Measurements from ENCODE around the gene TSPO. TPM values are rescaled to one million over a fixed set of nuclear protein-coding genes. Genes with fewer than 3 reads are reported as not detected.

Gene TSPO
- total RNA-seq, 1 donor from 2014 or later, result 1.6 TPM

- H3K36me3 ChIP-seq, result no peaks in the 10 kb centered on the region
- no peaks in the 10 kb centered on the region for H3K9me3 ChIP-seq (ENCODE audit: low read depth)
- H4K20me1 ChIP-seq (ENCODE audit: low read depth), result no peaks in the 10 kb centered on the region
- peaks cover 2% of the 10 kb centered on the region for H3K27me3 Mint-ChIP-seq (ENCODE audit: insufficient read depth, low read depth)
- H3K27ac Mint-ChIP-seq, result peak overlapping the region; percentile 29
- H3K4me1 ChIP-seq, result peaks cover 2% of the 10 kb centered on the region
- TF ChIP-seq CTCF (IDR thresholded peaks at IDR 0.05) (no peak), EZH2phosphoT487 (IDR thresholded peaks at IDR 0.05) (no peak), EZH2 (IDR thresholded peaks at IDR 0.05) (no peak)
- no peaks in the 10 kb centered on the region for H3K79me2 ChIP-seq (ENCODE audit: low read depth)
- H2AFZ ChIP-seq (replicated peaks), result no peak overlapping the region
- H3K4me3 Mint-ChIP-seq, result no peak overlapping the region
- no peaks in the 10 kb centered on the region for H3K36me3 Mint-ChIP-seq
- no peak for DNase-seq (ENCODE audit: low spot score)
- H3F3A ChIP-seq (ENCODE audit: low read depth), result no peaks in the 10 kb centered on the region
- no peak overlapping the region for H3K4me3 ChIP-seq
- H3K27me3 ChIP-seq, result no peaks in the 10 kb centered on the region
- peaks cover 8% of the 10 kb centered on the region for H3K4me1 Mint-ChIP-seq
- H3K9me3 Mint-ChIP-seq, result no peaks in the 10 kb centered on the region
- no peak overlapping the region for H3K9ac ChIP-seq
- H3K27ac ChIP-seq, result no peak overlapping the region
- H3K4me2 ChIP-seq, result no peak overlapping the region
These were observed 56.7 kb downstream of the TSPO start for GRCh38 chr22:43207849-43208702.

GRCh38 chr22:43208703-43209522, 57.6 kb downstream of the TSPO start:
- H3K27ac Mint-ChIP-seq, result no peak overlapping the region

GRCh38 chr22:43209523-43209890, 58.1 kb downstream of the TSPO start:
- H3K36me3 ChIP-seq, result no peaks in the 10 kb centered on the region
- no peaks in the 10 kb centered on the region for H3K36me3 Mint-ChIP-seq
- no peak for DNase-seq (ENCODE audit: low spot score)
- no peak overlapping the region for H3K27ac ChIP-seq
- no peaks in the 10 kb centered on the region for H3K79me2 ChIP-seq (ENCODE audit: low read depth)
- no peak overlapping the region for H3K27ac Mint-ChIP-seq
- H3K4me1 Mint-ChIP-seq, result peaks cover 17% of the 10 kb centered on the region
- peaks cover 15% of the 10 kb centered on the region for H3K4me1 ChIP-seq
- H3K9ac ChIP-seq, result no peak overlapping the region
- no peak overlapping the region for H3K4me3 Mint-ChIP-seq
- H3K27me3 Mint-ChIP-seq (ENCODE audit: insufficient read depth, low read depth), result peaks cover 2% of the 10 kb centered on the region
- peaks cover 6% of the 10 kb centered on the region for H4K20me1 ChIP-seq (ENCODE audit: low read depth)
- no peaks in the 10 kb centered on the region for H3K27me3 ChIP-seq
- TF ChIP-seq EZH2 (IDR thresholded peaks at IDR 0.05) (no peak), EZH2phosphoT487 (IDR thresholded peaks at IDR 0.05) (no peak), CTCF (IDR thresholded peaks at IDR 0.05) (no peak)
- no peak overlapping the region for H3K4me3 ChIP-seq
- peaks cover 3% of the 10 kb centered on the region for H3F3A ChIP-seq (ENCODE audit: low read depth)
- no peaks in the 10 kb centered on the region for H3K9me3 ChIP-seq (ENCODE audit: low read depth)
- H3K4me2 ChIP-seq, result no peak overlapping the region
- no peak overlapping the region for H2AFZ ChIP-seq (replicated peaks)
- no peaks in the 10 kb centered on the region for H3K9me3 Mint-ChIP-seq

More at GRCh38 chr22:43208703-43209522, 57.6 kb downstream of the TSPO start:
- Histone ChIP-seq H3F3A (ENCODE audit: low read depth) (peaks cover 3% of the 10 kb centered on the region), H3K36me3 (no peaks in the 10 kb centered on the region), H3K79me2 (ENCODE audit: low read depth) (no peaks in the 10 kb centered on the region), H3K4me3 (no peak overlapping the region), H2AFZ (replicated peaks) (no peak overlapping the region), H3K4me1 (peaks cover 10% of the 10 kb centered on the region), H3K9ac (no peak overlapping the region), H3K4me2 (no peak overlapping the region), H4K20me1 (ENCODE audit: low read depth) (peaks cover 6% of the 10 kb centered on the region), H3K27ac (no peak overlapping the region), H3K27me3 (no peaks in the 10 kb centered on the region), H3K9me3 (ENCODE audit: low read depth) (no peaks in the 10 kb centered on the region)
- Mint-ChIP-seq H3K27me3 (ENCODE audit: insufficient read depth, low read depth) (peaks cover 2% of the 10 kb centered on the region), H3K4me1 (peaks cover 15% of the 10 kb centered on the region), H3K36me3 (no peaks in the 10 kb centered on the region), H3K4me3 (no peak overlapping the region), H3K9me3 (no peaks in the 10 kb centered on the region)
- DNase-seq (ENCODE audit: low spot score), result no peak
- TF ChIP-seq EZH2 (IDR thresholded peaks at IDR 0.05), result no peak
- no peak for TF ChIP-seq EZH2phosphoT487 (IDR thresholded peaks at IDR 0.05)
- no peak for TF ChIP-seq CTCF (IDR thresholded peaks at IDR 0.05)
